Kidney epithelial cell (primary cell): ENCODE results near the gene CBARP. TPM values are rescaled to one million over a fixed set of nuclear protein-coding genes. Genes with fewer than 3 reads are reported as not detected.

Source experiments
- DNase-seq: peaks from one replicate; pipeline ENCODE4 v3.0.0-alpha.2; 2010; ENCODE audit warnings: low read depth
- H3K27me3 ChIP-seq: 2 replicates; pipeline ENCODE4 v1.6.0; 2011; ENCODE audit warnings: low read length; ENCODE audit not compliant: control insufficient read depth, insufficient read depth
- H3K36me3 ChIP-seq: 2 replicates; pipeline ENCODE4 v1.5.1; 2011; ENCODE audit warnings: low read length; ENCODE audit not compliant: control insufficient read depth, insufficient read depth
- H3K4me3 ChIP-seq: 2 replicates; pipeline ENCODE4 v1.5.1; 2011; ENCODE audit warnings: low read depth, mild to moderate bottlenecking, control low read depth, low read length
- CTCF ChIP-seq: IDR thresholded peaks from 2 replicates; pipeline ENCODE4 v1.5.1; 2011; ENCODE audit warnings: mild to moderate bottlenecking, moderate library complexity, low read length, control low read depth, inconsistent platforms; ENCODE audit not compliant: insufficient read depth, poor library complexity, severe bottlenecking
- total RNA-seq: library from RNA; depleted of rRNA; stranded (reverse); fragments of >200 nt; gene quantifications from 2 replicates; pipeline ENCODE4 v1.2.3, GENCODE V29; 2015

Gene CBARP
- total RNA-seq, 1 donor from 2014 or later = 5.1 TPM

- Histone ChIP-seq H3K27me3 (no peaks in the 10 kb centered on the region), H3K4me3 (no peak overlapping the region), H3K36me3 (peaks cover 2% of the 10 kb centered on the region)
- no peak for TF ChIP-seq CTCF
- DNase-seq = no peak
Measured at GRCh38 chr19:1229924-1230782, 7.7 kb downstream of the CBARP start.

DNA sequence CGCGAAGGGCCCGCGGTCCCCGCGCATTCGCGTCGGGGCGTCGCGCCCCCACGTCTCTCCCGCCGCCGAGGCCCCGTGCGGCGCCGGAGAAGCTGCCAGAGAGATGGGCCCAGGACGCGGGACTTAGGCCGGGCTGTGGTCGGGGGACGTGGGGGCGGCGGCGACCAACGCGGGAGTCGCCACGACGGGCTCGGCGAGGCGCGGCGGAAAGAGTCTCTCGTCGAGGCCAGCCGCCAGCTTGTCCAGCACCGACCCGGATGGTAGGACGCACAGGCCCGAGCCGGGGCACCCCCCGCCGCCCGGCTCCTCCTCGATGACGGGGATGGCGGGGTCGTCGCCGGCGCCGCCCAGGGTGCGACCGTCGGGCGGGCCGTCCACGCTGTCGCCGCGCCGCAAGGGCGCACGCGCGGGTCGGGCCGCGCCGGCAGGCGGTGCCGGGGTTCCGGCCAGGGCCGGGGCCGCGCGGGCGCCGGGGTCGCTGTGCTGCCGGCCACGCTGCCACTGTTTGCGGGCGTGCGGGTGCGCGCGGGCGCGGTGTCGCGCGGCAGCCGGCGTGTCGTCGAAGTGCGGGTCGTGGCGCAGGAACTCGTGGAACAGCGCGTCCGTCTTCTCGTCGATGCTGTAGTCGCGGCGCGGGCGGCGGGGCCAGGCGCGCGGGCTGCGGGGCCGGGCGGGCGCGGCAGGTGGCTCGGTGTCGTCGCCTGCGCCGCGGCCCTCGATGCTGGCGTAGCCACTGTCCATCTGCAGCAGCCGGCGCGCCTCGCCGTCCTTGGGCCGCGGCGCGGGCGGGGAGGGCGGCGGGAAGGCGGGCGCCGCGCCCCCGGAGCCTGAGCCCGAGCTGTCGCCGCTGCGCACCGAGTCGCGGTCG, 8.5 kb downstream of the CBARP start:
- Histone ChIP-seq H3K4me3 (no peak overlapping the region), H3K36me3 (peaks cover 2% of the 10 kb centered on the region), H3K27me3 (no peaks in the 10 kb centered on the region)
- DNase-seq = no peak
- no peak for TF ChIP-seq CTCF

GRCh38 chr19:1228161-1228957, 9.4 kb downstream of the CBARP start:
- DNase-seq = no peak
- peaks cover 2% of the 10 kb centered on the region for H3K36me3 ChIP-seq
- no peak overlapping the region for H3K4me3 ChIP-seq
- no peak for TF ChIP-seq CTCF
- no peaks in the 10 kb centered on the region for H3K27me3 ChIP-seq

GRCh38 chr19:1227304-1228054, 10.3 kb downstream of the CBARP start:
- Histone ChIP-seq H3K36me3 (peaks cover 2% of the 10 kb centered on the region), H3K4me3 (no peak overlapping the region), H3K27me3 (no peaks in the 10 kb centered on the region)
- TF ChIP-seq CTCF = no peak
- DNase-seq = no peak

DNA sequence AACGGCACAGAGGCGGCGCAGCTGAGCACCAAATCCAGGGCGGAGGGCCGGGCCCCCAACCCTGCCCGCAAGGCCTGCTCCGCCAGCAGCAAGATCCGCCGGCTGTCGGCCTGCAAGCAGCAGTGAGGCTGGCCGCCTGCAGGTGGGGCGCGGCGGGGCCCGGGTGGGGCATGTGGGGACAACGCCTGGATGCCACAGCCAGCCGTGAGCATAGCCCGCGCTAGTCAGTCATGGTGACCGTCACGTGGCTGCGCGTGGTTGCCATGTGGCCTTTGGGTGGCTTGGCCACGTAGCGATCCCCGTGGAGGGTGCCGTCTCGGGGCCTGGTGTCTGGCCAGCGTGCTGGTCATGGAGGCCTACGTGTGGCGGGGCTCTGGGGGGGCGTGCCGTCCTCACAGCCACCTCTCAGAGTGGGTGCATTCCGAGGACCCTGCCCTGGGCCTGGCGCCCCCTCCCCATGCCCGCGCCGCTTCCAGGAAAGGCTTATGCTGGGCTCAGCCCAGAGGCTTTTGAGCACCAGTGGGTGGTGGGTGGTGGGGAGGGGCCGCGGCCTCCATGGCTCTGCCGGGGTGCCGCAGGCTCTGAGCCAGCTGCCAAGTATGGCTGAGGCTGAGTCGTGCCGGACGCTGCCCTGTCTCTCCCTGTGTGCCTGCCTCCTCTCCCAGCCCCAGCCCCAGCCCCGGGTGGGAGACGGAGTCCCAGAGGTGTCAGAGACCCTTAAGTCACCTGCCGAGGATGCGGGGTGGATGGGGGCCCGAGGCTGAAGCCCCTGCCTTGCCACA, 11.1 kb downstream of the CBARP start:
- no peak for TF ChIP-seq CTCF
- no peak for DNase-seq
- Histone ChIP-seq H3K27me3 (no peaks in the 10 kb centered on the region), H3K4me3 (no peak overlapping the region), H3K36me3 (peaks cover 1% of the 10 kb centered on the region)
